ENCODE results near the gene CELF2.

GRCh38 chr10:11324761-11325321, 307.2 kb downstream of the CELF2 start:
- TF ChIP-seq GLIS3 (CRISPR knock-in tag; IDR thresholded peaks at IDR 0.05) (no peak), TOX (CRISPR knock-in tag; IDR thresholded peaks at IDR 0.05; ENCODE audit: borderline replicate concordance) (no peak), ZFP3 (CRISPR knock-in tag; IDR thresholded peaks at IDR 0.05) (no peak), CREB5 (CRISPR knock-in tag; IDR thresholded peaks at IDR 0.05; ENCODE audit: low read depth) (no peak), ZFP30 (CRISPR knock-in tag; IDR thresholded peaks at IDR 0.05) (no peak), RARB (CRISPR knock-in tag; IDR thresholded peaks at IDR 0.05) (no peak)

Data from SK-N-SH treated with all-trans-retinoic acid at 6 μM for 48 hours (cell line).